H1 (cell line): ENCODE measurements around the gene OSBPL6. TPM values are rescaled to one million over a fixed set of nuclear protein-coding genes. Genes with fewer than 3 reads are reported as not detected.

Source experiments
- CTCF ChIA-PET: fragments of 300-600 bp; sonication (Branson Sonifier 250); formaldehyde crosslinking; loops from one replicate; lab custom pipeline; 2021; ENCODE audit not compliant: partially characterized antibody; lab: Charles Lee
- POLR2A ChIA-PET: fragments of 300-600 bp; sonication (Branson Sonifier 250); formaldehyde crosslinking; loops from one replicate; lab custom pipeline; 2021; ENCODE audit warnings: inconsistent platforms; ENCODE audit not compliant: partially characterized antibody; lab: Charles Lee
- DNase-seq, 2 experiments: peaks; one replicate each; pipeline versions ENCODE4 v3.0.0 to v3.0.0-alpha.2; 2010 to 2022; ENCODE audit warnings: low spot score in 2 of 2, low read depth in 1 of 2, mixed read lengths in 1 of 2
- FAIRE-seq: peaks from 2 replicates; lab custom pipeline; 2011; peaks lifted over from hg19 to GRCh38; lab: Jason Lieb, UNC
- H2AFZ ChIP-seq: 2 replicates; pipeline ENCODE4 v1.8.1; 2012; ENCODE audit warnings: low read length, inconsistent platforms
- H2AK5ac ChIP-seq: 2 replicates; pipeline ENCODE4 v1.6.1; 2013; ENCODE audit warnings: low read depth, low read length
- H2BK120ac ChIP-seq: replicated peaks from 2 replicates; pipeline ENCODE3; 2013; ENCODE audit warnings: low read depth, low read length, inconsistent platforms
- H2BK12ac ChIP-seq: 2 replicates; pipeline ENCODE4 v1.6.1; 2013; ENCODE audit warnings: low read depth, low read length
- H2BK15ac ChIP-seq: 2 replicates; pipeline ENCODE4 v1.6.1; 2013; ENCODE audit warnings: low read length
- H2BK20ac ChIP-seq: 2 replicates; pipeline ENCODE4 v1.6.1; 2013; ENCODE audit warnings: low read length
- H2BK5ac ChIP-seq: 2 replicates; pipeline ENCODE4 v1.6.1; 2013; ENCODE audit warnings: low read depth, low read length
- H3K14ac ChIP-seq: 2 replicates; pipeline ENCODE4 v1.6.1; 2013; ENCODE audit warnings: inconsistent platforms; ENCODE audit not compliant: insufficient read length
- H3K18ac ChIP-seq: 2 replicates; pipeline ENCODE4 v1.6.1; 2013; ENCODE audit warnings: low read length; ENCODE audit errors: extremely low read depth
- H3K23ac ChIP-seq: 2 replicates; pipeline ENCODE4 v1.6.1; 2013; ENCODE audit warnings: inconsistent platforms; ENCODE audit not compliant: insufficient read length
- H3K23me2 ChIP-seq: 2 replicates; pipeline ENCODE4 v1.6.1; 2013; ENCODE audit warnings: low read depth, low read length
- H3K27ac ChIP-seq: 2 replicates; pipeline ENCODE4 v1.6.1; 2011; ENCODE audit warnings: low read depth, low read length, inconsistent platforms
- H3K27me3 ChIP-seq, 4 experiments: replicated peaks in 1 of 4; 1 replicate in 1 of 4; 2 replicates in 3 of 4; pipeline versions ENCODE4 v1.6.1 to v1.8.1; 2011 to 2013; ENCODE audit warnings: low read length in 3 of 4, mild to moderate bottlenecking in 3 of 4, inconsistent platforms in 2 of 4, mixed read lengths in 2 of 4, moderate library complexity in 1 of 4; ENCODE audit not compliant: control insufficient read depth in 3 of 4, insufficient read depth in 3 of 4; ENCODE audit errors: extremely low read depth in 1 of 4
- H3K36me3 ChIP-seq, 4 experiments: 2 replicates each; pipeline versions ENCODE4 v1.6.1 to v1.8.1; 2011 to 2013; ENCODE audit warnings: mild to moderate bottlenecking in 4 of 4, low read length in 3 of 4, moderate library complexity in 2 of 4, control low read depth in 1 of 4, inconsistent platforms in 1 of 4; ENCODE audit not compliant: insufficient read depth in 4 of 4, control insufficient read depth in 2 of 4
- H3K4ac ChIP-seq: replicated peaks from 2 replicates; pipeline ENCODE3; 2013; ENCODE audit warnings: low read length, low read depth, mixed read lengths, inconsistent platforms; ENCODE audit not compliant: insufficient read length
- H3K4me1 ChIP-seq, 4 experiments: replicated peaks in 1 of 4; 1 replicate in 1 of 4; 2 replicates in 3 of 4; pipeline versions ENCODE4 v1.6.1 to v1.8.1; 2011 to 2013; ENCODE audit warnings: low read length in 3 of 4, inconsistent platforms in 2 of 4, mixed read lengths in 1 of 4; ENCODE audit not compliant: insufficient read depth in 4 of 4, control insufficient read depth in 3 of 4
- H3K4me2 ChIP-seq, 2 experiments: 2 replicates each; pipeline versions ENCODE4 v1.6.1 to v1.8.1; 2011 to 2013; ENCODE audit warnings: low read depth in 2 of 2, low read length in 2 of 2, control low read depth in 1 of 2, inconsistent platforms in 1 of 2, mild to moderate bottlenecking in 1 of 2; ENCODE audit not compliant: insufficient read depth in 1 of 2
- H3K4me3 ChIP-seq, 4 experiments: fragments of 200-600, 300-600 bp in 1 of 4; sonication (generic), shearing (Covaris generic), sonication (Bioruptor Twin) in 1 of 4; 2 replicates each; pipeline versions ENCODE4 v1.5.1 to v1.8.1; 2011 to 2016; ENCODE audit warnings: low read length in 4 of 4, low read depth in 3 of 4, control low read depth in 2 of 4, inconsistent platforms in 2 of 4, mild to moderate bottlenecking in 2 of 4, mixed read lengths in 1 of 4, moderate library complexity in 1 of 4; ENCODE audit not compliant: insufficient read depth in 2 of 4; ENCODE audit errors: extremely low read depth in 1 of 4
- H3K56ac ChIP-seq: replicated peaks from 2 replicates; pipeline ENCODE3; 2013; ENCODE audit warnings: low read depth, mild to moderate bottlenecking, mixed read lengths, low read length, inconsistent platforms; ENCODE audit not compliant: insufficient read length
- H3K79me1 ChIP-seq: 2 replicates; pipeline ENCODE4 v1.6.1; 2013; ENCODE audit warnings: low read depth, low read length, control low read depth
- H3K79me2 ChIP-seq, 2 experiments: 2 replicates each; pipeline versions ENCODE4 v1.6.1 to v1.8.1; 2012 to 2013; ENCODE audit warnings: low read length in 2 of 2, mild to moderate bottlenecking in 2 of 2, inconsistent platforms in 1 of 2; ENCODE audit not compliant: insufficient read depth in 2 of 2, control insufficient read depth in 1 of 2
- H3K9ac ChIP-seq, 4 experiments: replicated peaks in 1 of 4; 1 replicate in 1 of 4; 2 replicates in 3 of 4; pipeline versions ENCODE4 v1.6.1 to v1.8.1; 2011 to 2013; ENCODE audit warnings: low read depth in 3 of 4, low read length in 3 of 4, control low read depth in 2 of 4, mild to moderate bottlenecking in 2 of 4, moderate library complexity in 2 of 4, inconsistent platforms in 1 of 4; ENCODE audit errors: extremely low read depth in 1 of 4
- H3K9me3 ChIP-seq, 2 experiments: 2 replicates each; pipeline versions ENCODE4 v1.6.1 to v1.8.1; 2012 to 2013; ENCODE audit warnings: mild to moderate bottlenecking in 2 of 2, moderate library complexity in 2 of 2, control low read depth in 1 of 2, inconsistent platforms in 1 of 2, low read depth in 1 of 2, low read length in 1 of 2, mixed read lengths in 1 of 2; ENCODE audit not compliant: insufficient read depth in 2 of 2
- H4K20me1 ChIP-seq, 2 experiments: replicated peaks in 1 of 2; 2 replicates each; pipeline versions ENCODE3 to v1.8.1; 2011 to 2013; ENCODE audit warnings: inconsistent platforms in 2 of 2, low read length in 2 of 2, mild to moderate bottlenecking in 1 of 2; ENCODE audit not compliant: insufficient read depth in 2 of 2, control insufficient read depth in 1 of 2
- H4K5ac ChIP-seq: 2 replicates; pipeline ENCODE4 v1.6.1; 2013; ENCODE audit warnings: low read length, low read depth, mixed read lengths, inconsistent platforms; ENCODE audit not compliant: insufficient read length
- H4K8ac ChIP-seq: 2 replicates; pipeline ENCODE4 v1.8.0; 2013; ENCODE audit warnings: mild to moderate bottlenecking, moderate library complexity, low read length, inconsistent platforms; ENCODE audit not compliant: insufficient read depth; ENCODE audit errors: extremely low read depth
- H4K91ac ChIP-seq: replicated peaks from 2 replicates; pipeline ENCODE3; 2013; ENCODE audit warnings: low read length, mixed read lengths, inconsistent platforms; ENCODE audit not compliant: insufficient read length
- CEBPB ChIP-seq: IDR thresholded peaks from 2 replicates; pipeline ENCODE4 v1.6.1; 2012; ENCODE audit warnings: low read depth, low read length
- CHD1 ChIP-seq: IDR thresholded peaks from 2 replicates; pipeline ENCODE4 v1.6.1; 2012; ENCODE audit warnings: low read depth, low read length, improper control_type of control experiment
- CTBP2 ChIP-seq: IDR thresholded peaks from 2 replicates; pipeline ENCODE4 v1.7.0; 2011; ENCODE audit warnings: borderline replicate concordance, mild to moderate bottlenecking, moderate library complexity, mixed read lengths, low read length; ENCODE audit not compliant: insufficient read depth, insufficient read length
- GABPA ChIP-seq: IDR thresholded peaks from 2 replicates; pipeline ENCODE4 v1.6.1; 2011; ENCODE audit warnings: mild to moderate bottlenecking, low read length, moderate library complexity, borderline replicate concordance; ENCODE audit not compliant: insufficient read depth
- KDM1A ChIP-seq: fragments of 200-600, 300-600 bp; sonication (generic); IDR thresholded peaks from 2 replicates; pipeline ENCODE4 v1.7.1; 2016; ENCODE audit warnings: mild to moderate bottlenecking, low read length, borderline replicate concordance
- MAFK ChIP-seq: IDR thresholded peaks from 2 replicates; pipeline ENCODE4 v1.6.1; 2012; ENCODE audit warnings: low read depth, mild to moderate bottlenecking, improper control_type of control experiment, low read length
- PHF8 ChIP-seq: fragments of 200-600 bp; sonication (generic); conservative IDR thresholded peaks from 2 replicates; pipeline ENCODE4 v1.7.1; 2012; ENCODE audit warnings: low read depth, mild to moderate bottlenecking, inconsistent platforms, low read length, moderate library complexity
- POU5F1 ChIP-seq: IDR thresholded peaks from 2 replicates; pipeline ENCODE4 v1.6.1; 2011; ENCODE audit warnings: low read depth, mild to moderate bottlenecking, low read length, moderate library complexity
- RXRA ChIP-seq: IDR thresholded peaks from 2 replicates; pipeline ENCODE4 v1.6.1; 2011; ENCODE audit warnings: low read depth, mild to moderate bottlenecking, low read length, moderate library complexity; ENCODE audit not compliant: insufficient read depth
- SAP30 ChIP-seq: fragments of 300-600 bp; sonication (generic); IDR thresholded peaks from 2 replicates; pipeline ENCODE4 v1.7.1; 2012; ENCODE audit warnings: low read length, moderate library complexity, mild to moderate bottlenecking, inconsistent platforms; ENCODE audit not compliant: insufficient read depth, insufficient replicate concordance
- SIN3A ChIP-seq, 2 experiments: IDR thresholded peaks in 1 of 2; conservative IDR thresholded peaks in 1 of 2; 2 replicates each; pipeline ENCODE4 v1.6.1; 2011 to 2012; ENCODE audit warnings: low read length in 2 of 2, improper control_type of control experiment in 1 of 2, low read depth in 1 of 2, mild to moderate bottlenecking in 1 of 2
- YY1 ChIP-seq: IDR thresholded peaks from 2 replicates; pipeline ENCODE4 v1.6.1; 2011; ENCODE audit warnings: low read depth, mild to moderate bottlenecking, low read length
- ZNF274 ChIP-seq: IDR thresholded peaks from 2 replicates; pipeline ENCODE4 v1.7.0; 2012; ENCODE audit warnings: low read length, borderline replicate concordance; ENCODE audit errors: extremely low read depth
- WGBS, 2 experiments: shearing (Covaris generic) in 1 of 2; methylation state at CpG; one replicate each; pipeline versions ENCODE4 v1.1.6 to v1.1.7; 2013 to 2015; ENCODE audit warnings: low lambda C conversion rate in 2 of 2, mixed read lengths in 2 of 2, inconsistent platforms in 1 of 2, low coverage in 1 of 2, missing lambda C conversion rate in 1 of 2; ENCODE audit not compliant: insufficient replicate concordance in 2 of 2, insufficient coverage in 1 of 2, insufficient read length in 1 of 2; ENCODE audit errors: extremely low coverage in 1 of 2, missing lambda C conversion rate in 1 of 2; 5-methylcytosine and 5-hydroxymethylcytosine counted together
- polyA plus RNA-seq, 7 experiments: library from polyadenylated mRNA; depleted of rRNA in 3 of 7; stranded (reverse) in 5 of 7; unstranded in 2 of 7; fragments of >200 nt in 5 of 7; fragments of 200-250 nt in 2 of 7; gene quantifications; 1 replicate in 5 of 7; 2 replicates in 1 of 7; 4 replicates in 1 of 7; pipeline versions ENCODE4 v1.2.1 to v1.2.3, GENCODE V29; 2011 to 2013; ENCODE audit warnings: missing spikeins in 2 of 7, mixed read lengths in 2 of 7
- total RNA-seq: library from RNA; stranded (reverse); fragmentation: NEBNext Ultra II Directional; extraction: Animal tissue kit (Norgen Biotek cat#: 25700); gene quantifications from 2 replicates; pipeline ENCODE4 v1.2.1, GENCODE V29; 2021
- TF ChIP-seq, protein P1 (sequence below): IDR thresholded peaks from 2 replicates; pipeline ENCODE4 v1.6.1; 2011; ENCODE audit warnings: low read depth, mild to moderate bottlenecking, low read length; ENCODE audit not compliant: insufficient read depth

Gene OSBPL6
- total and polyA plus RNA-seq, 2 of the 8 experiments (the other 6 are each of a cell fraction or from before 2014, with no cell fraction given): 1.7 to 5.6 TPM

DNA sequence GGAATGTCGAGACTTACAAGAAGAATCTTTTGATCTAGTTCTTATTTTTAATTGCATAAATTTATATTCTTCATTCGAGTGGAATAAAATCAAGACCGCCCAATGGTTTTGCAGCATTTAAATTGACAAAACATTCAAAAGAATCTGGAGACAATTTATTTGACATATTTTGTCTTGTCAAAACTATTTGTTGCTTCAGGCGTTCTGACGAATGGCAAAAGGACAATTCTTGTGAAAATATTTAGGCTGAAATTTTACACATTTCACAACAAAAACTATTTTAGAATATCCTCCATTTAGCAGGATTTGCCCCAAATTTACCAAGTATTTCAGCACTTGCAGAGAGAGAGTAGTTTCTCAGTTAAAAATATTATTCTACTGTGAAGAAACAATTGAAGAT is 214.9 kb downstream of the OSBPL6 start:
- Histone ChIP-seq H3K79me1 (no peaks in the 10 kb centered on the region), H4K91ac (no peak overlapping the region), H3K9ac (no peak overlapping the region), H3K4me1 (no peaks in the 10 kb centered on the region), H2AFZ (no peak overlapping the region), H2BK20ac (no peak overlapping the region), H3K4me2 (no peak overlapping the region), H3K4ac (no peak overlapping the region), H3K27me3 (no peaks in the 10 kb centered on the region), H2BK12ac (no peak overlapping the region), H3K14ac (no peak overlapping the region), H3K18ac (no peak overlapping the region), H2BK15ac (no peak overlapping the region), H2BK120ac (no peak overlapping the region), H3K36me3 (no peaks in the 10 kb centered on the region), H3K23ac (no peak overlapping the region), H4K20me1 (no peaks in the 10 kb centered on the region), H2AK5ac (no peak overlapping the region), H4K8ac (no peak overlapping the region), H3K79me2 (no peaks in the 10 kb centered on the region), H3K56ac (no peak overlapping the region), H3K9me3 (no peaks in the 10 kb centered on the region), H3K4me3 (no peak overlapping the region), H2BK5ac (no peak overlapping the region), H3K23me2 (no peaks in the 10 kb centered on the region; the same call in 1 of the 2 replicates), H4K5ac (no peak overlapping the region), H3K27ac (no peak overlapping the region)
- ChIA-PET CTCF (interaction anchor here (1.2 kb wide), 1 partner anchor 12 kb away, joined by 4 read pairs; no protein-coding TSS in a partner anchor), POLR2A (no interaction called here)
- WGBS, 2 experiments: 85% methylated on average over 5 of the region's 5 CpGs; no CpG with 5 or more reads in 1 of the 2 experiments
- FAIRE-seq (no peak), DNase-seq (no peak)
- no peak for TF ChIP-seq PHF8
- TF ChIP-seq ZNF274: no peak
- no peak for TF ChIP-seq GABPA
- no peak for TF ChIP-seq CEBPB
- TF ChIP-seq, protein P1, sequence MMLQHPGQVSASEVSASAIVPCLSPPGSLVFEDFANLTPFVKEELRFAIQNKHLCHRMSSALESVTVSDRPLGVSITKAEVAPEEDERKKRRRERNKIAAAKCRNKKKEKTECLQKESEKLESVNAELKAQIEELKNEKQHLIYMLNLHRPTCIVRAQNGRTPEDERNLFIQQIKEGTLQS: no peak
- TF ChIP-seq CTBP2: no peak
- TF ChIP-seq MAFK: no peak
- TF ChIP-seq RXRA: no peak
- no peak for TF ChIP-seq SAP30
- TF ChIP-seq YY1: no peak
- no peak for TF ChIP-seq KDM1A
- no peak for TF ChIP-seq CHD1
- no peak for TF ChIP-seq SIN3A (conservative IDR thresholded peaks at IDR 0.05 in 1 of 2, IDR thresholded peaks at IDR 0.05 in 1 of 2; ENCODE audit: low read depth in 1 of 2, low read length in 2 of 2)
- TF ChIP-seq POU5F1: no peak
